Mesenchymal stem cell (in vitro differentiated cells and primary cell): ENCODE measurements around the gene IL15.

Experiments
- DNase-seq: peaks from one replicate; pipeline ENCODE4 v3.0.0-alpha.2; 2013
- H2AFZ ChIP-seq: one replicate; pipeline ENCODE4 v1.6.1; 2013; ENCODE audit warnings: low read depth, mild to moderate bottlenecking, control low read depth, inconsistent platforms, low read length, moderate library complexity
- H2AK5ac ChIP-seq: 2 replicates; pipeline ENCODE4 v1.6.1; 2013; ENCODE audit warnings: low read length, moderate library complexity, mild to moderate bottlenecking, inconsistent platforms; ENCODE audit not compliant: severe bottlenecking
- H2BK120ac ChIP-seq: one replicate; pipeline ENCODE4 v1.6.1; 2013; ENCODE audit warnings: low read depth, mild to moderate bottlenecking, inconsistent platforms, low read length, moderate library complexity
- H2BK12ac ChIP-seq, 2 experiments: one replicate each; pipeline ENCODE4 v1.6.1; 2013; ENCODE audit warnings: inconsistent platforms in 2 of 2, low read length in 2 of 2, mild to moderate bottlenecking in 2 of 2, moderate library complexity in 2 of 2, control low read depth in 1 of 2
- H2BK15ac ChIP-seq: one replicate; pipeline ENCODE4 v1.6.1; 2013; ENCODE audit warnings: mild to moderate bottlenecking, low read depth, inconsistent platforms; ENCODE audit not compliant: poor library complexity, severe bottlenecking
- H2BK5ac ChIP-seq: 2 replicates; pipeline ENCODE4 v1.6.1; 2013; ENCODE audit warnings: low read depth, mild to moderate bottlenecking, low read length, control low read depth, inconsistent platforms; ENCODE audit not compliant: poor library complexity, severe bottlenecking
- H3K14ac ChIP-seq, 2 experiments: one replicate each; pipeline ENCODE4 v1.6.1; 2013; ENCODE audit warnings: inconsistent platforms in 2 of 2, low read length in 2 of 2, control low read depth in 1 of 2, mild to moderate bottlenecking in 1 of 2, moderate library complexity in 1 of 2
- H3K18ac ChIP-seq, 2 experiments: one replicate each; pipeline ENCODE4 v1.6.1; 2013; ENCODE audit warnings: inconsistent platforms in 2 of 2, low read length in 2 of 2, control low read depth in 1 of 2, low read depth in 1 of 2, mild to moderate bottlenecking in 1 of 2
- H3K23ac ChIP-seq, 2 experiments: one replicate each; pipeline ENCODE4 v1.6.1; 2013; ENCODE audit warnings: inconsistent platforms in 2 of 2, low read length in 2 of 2, mild to moderate bottlenecking in 2 of 2, moderate library complexity in 2 of 2, control low read depth in 1 of 2
- H3K27ac ChIP-seq: 2 replicates; pipeline ENCODE4 v1.5.1; 2013; ENCODE audit warnings: mild to moderate bottlenecking, moderate library complexity, low read length, control low read depth, inconsistent platforms; ENCODE audit not compliant: poor library complexity, severe bottlenecking
- H3K27me3 ChIP-seq, 2 experiments: 2 replicates each; pipeline versions ENCODE4 v1.6.1 to v1.7.0; 2013; ENCODE audit warnings: low read length in 2 of 2, mild to moderate bottlenecking in 2 of 2, moderate library complexity in 2 of 2, control low read depth in 1 of 2, inconsistent platforms in 1 of 2; ENCODE audit not compliant: control insufficient read depth in 1 of 2, insufficient read depth in 1 of 2
- H3K36me3 ChIP-seq, 2 experiments: 2 replicates each; pipeline versions ENCODE4 v1.6.1 to v1.7.0; 2013; ENCODE audit warnings: low read length in 2 of 2, control low read depth in 1 of 2, inconsistent platforms in 1 of 2, low read depth in 1 of 2, mild to moderate bottlenecking in 1 of 2; ENCODE audit not compliant: insufficient read depth in 2 of 2, control insufficient read depth in 1 of 2
- H3K4ac ChIP-seq, 2 experiments: one replicate each; pipeline ENCODE4 v1.6.1; 2013; ENCODE audit warnings: inconsistent platforms in 2 of 2, low read length in 2 of 2, mild to moderate bottlenecking in 2 of 2, moderate library complexity in 2 of 2, control low read depth in 1 of 2, low read depth in 1 of 2
- H3K4me1 ChIP-seq: 2 replicates; pipeline ENCODE4 v1.6.1; 2013; ENCODE audit warnings: low read depth, low read length, control low read depth; ENCODE audit not compliant: control insufficient read depth, insufficient read depth
- H3K4me2 ChIP-seq: 2 replicates; pipeline ENCODE4 v1.6.1; 2013; ENCODE audit warnings: low read length, mild to moderate bottlenecking, inconsistent platforms; ENCODE audit not compliant: poor library complexity, severe bottlenecking
- H3K4me3 ChIP-seq, 2 experiments: 2 replicates each; pipeline versions ENCODE4 v1.5.1 to v1.7.0; 2013; ENCODE audit warnings: low read length in 2 of 2, mild to moderate bottlenecking in 2 of 2, control low read depth in 1 of 2, low read depth in 1 of 2; ENCODE audit not compliant: insufficient read depth in 1 of 2
- H3K79me1 ChIP-seq: replicated peaks from 2 replicates; pipeline ENCODE4 v1.6.1; 2013; ENCODE audit warnings: mild to moderate bottlenecking, control low read depth, low read length, inconsistent platforms; ENCODE audit not compliant: poor library complexity, severe bottlenecking
- H3K9ac ChIP-seq: 2 replicates; pipeline ENCODE4 v1.7.0; 2013; ENCODE audit warnings: mild to moderate bottlenecking, low read length, moderate library complexity
- H3K9me3 ChIP-seq: 2 replicates; pipeline ENCODE4 v1.7.0; 2013; ENCODE audit warnings: mild to moderate bottlenecking, low read length; ENCODE audit not compliant: control insufficient read depth
- H4K8ac ChIP-seq: one replicate; pipeline ENCODE4 v1.6.1; 2013; ENCODE audit warnings: inconsistent platforms, mild to moderate bottlenecking, low read length, moderate library complexity
- H4K91ac ChIP-seq: one replicate; pipeline ENCODE4 v1.6.1; 2013; ENCODE audit warnings: mild to moderate bottlenecking, low read length, inconsistent platforms
- WGBS: methylation state at CpG from one replicate; pipeline ENCODE4 v1.1.7; 2013; ENCODE audit warnings: mixed read lengths; 5-methylcytosine and 5-hydroxymethylcytosine counted together

IL15 gene

DNA sequence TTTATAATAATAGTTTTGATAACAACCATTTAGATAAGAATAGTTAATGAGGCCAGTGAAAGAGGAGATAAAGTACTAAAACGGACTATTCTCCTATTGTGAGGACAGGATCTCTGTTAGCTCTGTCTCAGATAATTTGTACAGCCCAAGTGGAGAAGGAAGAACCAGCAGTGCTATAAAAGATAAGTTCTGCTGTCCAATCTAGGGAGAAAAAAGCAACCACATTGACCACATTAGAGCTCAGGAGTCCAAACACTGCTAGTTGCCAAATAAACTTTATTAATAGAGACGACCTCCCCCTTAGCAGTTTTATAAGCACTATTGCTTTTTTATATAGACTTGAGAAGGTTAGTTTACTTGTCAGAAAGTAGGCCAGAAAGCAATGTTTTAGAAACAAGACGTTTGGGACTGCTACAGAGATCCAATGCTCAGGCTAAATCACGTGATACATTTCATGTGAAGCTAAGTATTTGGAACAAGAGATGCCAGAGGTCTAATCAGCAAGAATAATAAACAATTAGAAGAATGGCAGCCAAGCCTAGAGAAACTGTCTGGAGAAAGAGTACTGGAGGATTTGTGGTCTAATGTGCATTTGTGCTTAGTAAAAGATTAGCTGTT lies 15.9 kb downstream of the IL15 start:
- DNase-seq = peak; percentile 69
- Histone ChIP-seq H4K8ac (no peak overlapping the region), H3K4me3 (no peak overlapping the region), H3K14ac (no peak overlapping the region), H3K23ac (no peak overlapping the region), H3K4me2 (no peak overlapping the region), H3K4me1 (peaks cover 2% of the 10 kb centered on the region), H3K18ac (no peak overlapping the region), H3K9me3 (no peaks in the 10 kb centered on the region), H2AK5ac (no peak overlapping the region), H3K4ac (no peak overlapping the region), H2BK15ac (no peak overlapping the region), H2BK12ac (no peak overlapping the region), H2AFZ (no peak overlapping the region), H2BK120ac (no peak overlapping the region), H3K36me3 (no peaks in the 10 kb centered on the region), H2BK5ac (no peak overlapping the region), H3K79me1 (peaks cover 15% of the 10 kb centered on the region), H3K27me3 (no peaks in the 10 kb centered on the region), H4K91ac (no peak overlapping the region), H3K27ac (peak overlapping the region; percentile 34), H3K9ac (no peak overlapping the region)
- 45% methylated on average over 3 of the region's 4 CpGs for WGBS

- H3K9me3 ChIP-seq = no peaks in the 10 kb centered on the region
- no peak overlapping the region for H2BK120ac ChIP-seq
- no peak overlapping the region for H2BK15ac ChIP-seq
- H4K8ac ChIP-seq = no peak overlapping the region
- peak overlapping the region in 1 of 2 experiments; percentile 37 for H3K4ac ChIP-seq
- DNase-seq = peak; percentile 29
- H4K91ac ChIP-seq = no peak overlapping the region
- no peak overlapping the region for H2AFZ ChIP-seq
- no peak overlapping the region for H2BK5ac ChIP-seq
- no peak overlapping the region for H3K14ac ChIP-seq
- no peak overlapping the region for H3K4me3 ChIP-seq
- H3K9ac ChIP-seq = no peak overlapping the region
- H3K4me1 ChIP-seq = peaks cover 2% of the 10 kb centered on the region
- H3K36me3 ChIP-seq = no peaks in the 10 kb centered on the region
- peaks cover 11% of the 10 kb centered on the region for H3K79me1 ChIP-seq
- H3K23ac ChIP-seq = no peak overlapping the region
- H2AK5ac ChIP-seq = peak overlapping the region; percentile 86
- no peak overlapping the region for H3K4me2 ChIP-seq
- peak overlapping the region in 1 of 2 experiments; percentile 48 for H3K18ac ChIP-seq
- H3K27me3 ChIP-seq = no peaks in the 10 kb centered on the region
- H2BK12ac ChIP-seq = peak overlapping the region in 1 of 2 experiments; percentile 83
- H3K27ac ChIP-seq = no peak overlapping the region
Observed at GRCh38 chr4:141654098-141654497, 17.7 kb downstream of the IL15 start.

GRCh38 chr4:141656031-141656430 lies 19.6 kb downstream of the IL15 start:
- DNase-seq = no peak
- Histone ChIP-seq H3K14ac (no peak overlapping the region), H3K18ac (no peak overlapping the region), H3K9me3 (no peaks in the 10 kb centered on the region), H2AFZ (no peak overlapping the region), H4K91ac (no peak overlapping the region), H2BK12ac (no peak overlapping the region), H3K27me3 (no peaks in the 10 kb centered on the region), H3K4me1 (peaks cover 2% of the 10 kb centered on the region), H2AK5ac (no peak overlapping the region), H3K36me3 (no peaks in the 10 kb centered on the region), H3K27ac (no peak overlapping the region), H2BK120ac (no peak overlapping the region), H3K4me3 (no peak overlapping the region), H3K79me1 (peaks cover 9% of the 10 kb centered on the region), H3K9ac (no peak overlapping the region), H2BK15ac (no peak overlapping the region), H2BK5ac (no peak overlapping the region), H3K4ac (no peak overlapping the region), H3K23ac (no peak overlapping the region), H3K4me2 (no peak overlapping the region), H4K8ac (no peak overlapping the region)
- WGBS = 93% methylated on average over 3 of the region's 3 CpGs

- no peak overlapping the region for H2BK12ac ChIP-seq
- H3K36me3 ChIP-seq = peaks cover 0 to 3% of the 10 kb centered on the region in 2 experiments
- H3K27me3 ChIP-seq = no peaks in the 10 kb centered on the region
- no peak overlapping the region for H3K27ac ChIP-seq
- no peak for DNase-seq
- H2BK15ac ChIP-seq = no peak overlapping the region
- no peak overlapping the region for H3K4me3 ChIP-seq
- no peak overlapping the region for H3K14ac ChIP-seq
- no peak overlapping the region for H2AK5ac ChIP-seq
- no peak overlapping the region for H3K4me2 ChIP-seq
- WGBS = 98% methylated on average over 4 of the region's 5 CpGs
- peaks cover 14% of the 10 kb centered on the region for H3K79me1 ChIP-seq
- no peak overlapping the region for H4K91ac ChIP-seq
- no peak overlapping the region for H3K23ac ChIP-seq
- peaks cover 2% of the 10 kb centered on the region for H3K4me1 ChIP-seq
- H4K8ac ChIP-seq = peak overlapping the region; percentile 28
- H2BK5ac ChIP-seq = no peak overlapping the region
- H2AFZ ChIP-seq = no peak overlapping the region
- H3K9ac ChIP-seq = no peak overlapping the region
- no peak overlapping the region for H3K4ac ChIP-seq
- no peaks in the 10 kb centered on the region for H3K9me3 ChIP-seq
- no peak overlapping the region for H2BK120ac ChIP-seq
- H3K18ac ChIP-seq = peak overlapping the region in 1 of 2 experiments; percentile 40
Observed at GRCh38 chr4:141657550-141658250, 21.3 kb downstream of the IL15 start.
